GM12878 (cell line): ENCODE measurements around the gene RHOG. TPM values are rescaled to one million over a fixed set of nuclear protein-coding genes. Genes with fewer than 3 reads are reported as not detected.

Experiments
- ATAC-seq: fragments of 200-7000 bp; cut with Tn5 transposase; 3 replicates; pipeline ENCODE4 v1.9.1; 2020; ENCODE audit warnings: mild to moderate bottlenecking, moderate library complexity
- BruUV-seq: library from RNA; stranded (reverse); fragments of 400-500 nt; replicated peaks from 2 replicates; lab custom pipeline; 2021; lab: Mats Ljungman, UMichigan
- CTCF ChIA-PET: fragments of 300-600 bp; sonication (Branson Sonifier 250); formaldehyde crosslinking; extraction: SDS; loops from one replicate; lab custom pipeline; 2021; ENCODE audit warnings: inconsistent platforms; lab: Yijun Ruan, JAX
- POLR2A ChIA-PET: fragments of 350-600 bp; formaldehyde crosslinking; extraction: SDS; loops from one replicate; lab custom pipeline; 2021; ENCODE audit warnings: inconsistent platforms; lab: Charles Lee
- RAD21 ChIA-PET: fragments of 300-600 bp; sonication (Branson Sonifier 250); formaldehyde crosslinking; loops from one replicate; lab custom pipeline; 2023; ENCODE audit warnings: antibody characterized with exemption; ENCODE audit not compliant: unreplicated experiment; lab: Charles Lee
- SMC1A ChIA-PET: fragments of 300-600 bp; sonication (Branson Sonifier 250); formaldehyde crosslinking; loops from one replicate; lab custom pipeline; 2023; ENCODE audit not compliant: unreplicated experiment, uncharacterized antibody; lab: Charles Lee
- DNase-seq: peaks from one replicate; pipeline ENCODE4 v3.0.0-alpha.2; 2011; ENCODE audit warnings: low read depth, low spot score
- FAIRE-seq: peaks from 3 replicates; lab custom pipeline; 2011; peaks lifted over from hg19 to GRCh38; lab: Jason Lieb, UNC
- H2AFZ ChIP-seq: 2 replicates; pipeline ENCODE4 v1.6.0; 2011; ENCODE audit warnings: low read depth, low read length, control low read depth; ENCODE audit not compliant: control insufficient read depth
- H3K27ac ChIP-seq: 2 replicates; pipeline ENCODE4 v1.5.1; 2011; ENCODE audit warnings: control low read depth; ENCODE audit not compliant: control insufficient read depth, insufficient read depth
- H3K27me3 ChIP-seq, 2 experiments: replicated peaks in 1 of 2; 2 replicates each; pipeline versions ENCODE4 v1.6.0 to v1.6.1; 2011; ENCODE audit warnings: low read length in 1 of 2; ENCODE audit not compliant: control insufficient read depth in 2 of 2, insufficient read depth in 2 of 2
- H3K36me3 ChIP-seq, 2 experiments: 2 replicates each; pipeline ENCODE4 v1.5.1; 2011; ENCODE audit warnings: low read length in 1 of 2; ENCODE audit not compliant: control insufficient read depth in 2 of 2, insufficient read depth in 2 of 2
- H3K4me1 ChIP-seq: 2 replicates; pipeline ENCODE4 v1.6.1; 2011; ENCODE audit warnings: mild to moderate bottlenecking, low read length, moderate library complexity, mixed read lengths; ENCODE audit not compliant: control insufficient read depth, insufficient read depth
- H3K4me2 ChIP-seq: 2 replicates; pipeline ENCODE4 v1.6.0; 2011; ENCODE audit warnings: control low read depth; ENCODE audit not compliant: control insufficient read depth, insufficient read depth
- H3K4me3 ChIP-seq: fragments of 200-600 bp; sonication (generic); 2 replicates; pipeline ENCODE4 v1.5.1; 2016
- H3K79me2 ChIP-seq: 2 replicates; pipeline ENCODE4 v1.6.0; 2011; ENCODE audit warnings: low read length; ENCODE audit not compliant: control insufficient read depth, insufficient read depth
- H3K9ac ChIP-seq: 2 replicates; pipeline ENCODE4 v1.8.0; 2011; ENCODE audit warnings: low read length, control low read depth, mixed read lengths; ENCODE audit not compliant: control insufficient read depth, insufficient read depth
- H3K9me3 ChIP-seq: replicated peaks from 3 replicates; pipeline ENCODE4 v1.5.1; 2011; ENCODE audit warnings: mild to moderate bottlenecking, low read length; ENCODE audit not compliant: control insufficient read depth, insufficient read depth
- H4K20me1 ChIP-seq: 2 replicates; pipeline ENCODE4 v1.6.0; 2011; ENCODE audit not compliant: control insufficient read depth, insufficient read depth
- ATF7 ChIP-seq: fragments of 450-650 bp; IDR thresholded peaks from 2 replicates; pipeline ENCODE4 v1.6.1; 2016; ENCODE audit warnings: low read depth, mild to moderate bottlenecking
- BACH1 ChIP-seq: fragments of 450-650 bp; IDR thresholded peaks from 2 replicates; pipeline ENCODE4 v1.6.1; 2017; ENCODE audit warnings: mild to moderate bottlenecking, borderline replicate concordance
- BCL11A ChIP-seq: IDR thresholded peaks from 2 replicates; pipeline ENCODE4 v1.6.1; 2011; ENCODE audit warnings: low read depth, low read length
- BHLHE40 ChIP-seq, 2 experiments: fragments of 450-650 bp in 1 of 2; IDR thresholded peaks; 2 replicates each; pipeline ENCODE4 v1.6.1; 2011 to 2017; ENCODE audit warnings: low read depth in 2 of 2, borderline replicate concordance in 1 of 2, improper control_type of control experiment in 1 of 2, low read length in 1 of 2, mild to moderate bottlenecking in 1 of 2
- FOXM1 ChIP-seq: IDR thresholded peaks from 2 replicates; pipeline ENCODE4 v1.6.1; 2012; ENCODE audit warnings: low read depth, mild to moderate bottlenecking, inconsistent platforms, low read length, moderate library complexity
- NFIC ChIP-seq: IDR thresholded peaks from 2 replicates; pipeline ENCODE4 v1.6.1; 2012; ENCODE audit warnings: low read depth, mild to moderate bottlenecking, inconsistent platforms, low read length, moderate library complexity
- POU2F2 ChIP-seq: IDR thresholded peaks from 3 replicates; pipeline ENCODE4 v1.6.1; 2011; ENCODE audit warnings: low read depth, mild to moderate bottlenecking, low read length, borderline replicate concordance
- SMAD1 ChIP-seq: fragments of 450-650 bp; IDR thresholded peaks from 2 replicates; pipeline ENCODE4 v1.6.1; 2018; ENCODE audit warnings: mild to moderate bottlenecking, low read depth; ENCODE audit not compliant: partially characterized antibody
- SMARCA5 ChIP-seq: fragments of 450-650 bp; IDR thresholded peaks from 2 replicates; pipeline ENCODE4 v1.6.1; 2017; ENCODE audit warnings: mild to moderate bottlenecking
- ZNF207 ChIP-seq: fragments of 450-650 bp; IDR thresholded peaks from 2 replicates; pipeline ENCODE4 v1.6.1; 2014; ENCODE audit warnings: antibody characterized with exemption, mild to moderate bottlenecking, borderline replicate concordance
- WGBS: methylation state at CpG from one replicate; pipeline ENCODE4 v1.1.6; 2016; ENCODE audit warnings: low lambda C conversion rate; ENCODE audit not compliant: insufficient replicate concordance, insufficient coverage; ENCODE audit errors: missing lambda C conversion rate; 5-methylcytosine and 5-hydroxymethylcytosine counted together
- in situ Hi-C: fragments of 300-500 bp; cut with MboI; formaldehyde crosslinking; loops from 9 replicates; pipeline ENCODE4 v1.14.3; 2018; ENCODE audit warnings: mixed read lengths
- intact Hi-C: fragments of 100-400 bp; cut with micrococcal nuclease; formaldehyde crosslinking; loops from one replicate; pipeline ENCODE4 v1.14.2; 2022; ENCODE audit not compliant: unreplicated experiment
- polyA plus RNA-seq, 11 experiments: library from polyadenylated mRNA; depleted of rRNA in 4 of 11; unstranded in 6 of 11; stranded (reverse) in 5 of 11; fragments of >200 nt; fragmentation: Nextera tagmentation in 4 of 11; fragmentation: Illumina TruSeq in 1 of 11; extraction: Ambion mirVana in 4 of 11; extraction: Trizol in 1 of 11; gene quantifications; 1 replicate in 1 of 11; 2 replicates in 10 of 11; pipeline versions ENCODE4 v1.2.1 to v1.2.3, GENCODE V29; 2011 to 2016; ENCODE audit warnings: inconsistent platforms in 2 of 11, missing spikeins in 2 of 11, low read depth in 1 of 11
- total RNA-seq, 4 experiments: library from RNA; depleted of rRNA in 3 of 4; stranded (reverse); fragments of >200 nt in 3 of 4; fragmentation: Illumina TruSeq in 1 of 4; extraction: Trizol in 1 of 4; gene quantifications; 2 replicates each; pipeline versions ENCODE4 v1.2.1 to v1.2.3, GENCODE V29; 2013 to 2021
- TF ChIP-seq, protein P1 (sequence below): fragments of 450-650 bp; formaldehyde crosslinking; IDR thresholded peaks from 2 replicates; pipeline ENCODE4 v1.4.0; 2020; ENCODE audit warnings: mild to moderate bottlenecking, moderate library complexity
- TF ChIP-seq, protein P2 (sequence below): fragments of 450-650 bp; IDR thresholded peaks from 2 replicates; pipeline ENCODE4 v1.6.1; 2017; ENCODE audit warnings: mild to moderate bottlenecking, moderate library complexity

RHOG gene
- total and polyA plus RNA-seq, 10 of the 15 experiments (the other 5 are each of a cell fraction or from before 2014, with no cell fraction given): 16.0 to 172 (median 94.8) TPM

- no TSS peak for BruUV-seq
- in situ Hi-C loops (no loop called here), intact Hi-C loops (loop anchor here (2.0 kb wide), 1 partner anchor 25 kb away; the partner anchor contains the start of gene STIM1)
- H3K27ac ChIP-seq: peak overlapping the region; percentile 83
- CTCF ChIA-PET: interaction anchor here (1.1 to 37.4 kb wide), 5 partner anchors 11 to 193 kb away, joined by 5 to 1047 read pairs (median 16); partner anchors contain the start of genes RHOG and STIM1
- no peaks in the 10 kb centered on the region for H4K20me1 ChIP-seq
- H3K27me3 ChIP-seq: no peaks in the 10 kb centered on the region
- H3K4me3 ChIP-seq: peak overlapping the region; percentile 46
- peak overlapping the region; percentile 93 for H3K4me2 ChIP-seq
- H3K9me3 ChIP-seq: no peaks in the 10 kb centered on the region; the same call in 2 of the 3 replicates
- 0 out of 4 replicates have a peak, but pooled peaks cover 0 to 2% of the 10 kb centered on the region in 2 experiments for H3K36me3 ChIP-seq
- H3K9ac ChIP-seq: peak overlapping the region; percentile 45
- H2AFZ ChIP-seq: no peak overlapping the region
- H3K4me1 ChIP-seq: peaks cover 61% of the 10 kb centered on the region
- RAD21 ChIA-PET: interaction anchor here (1.2 to 16.8 kb wide), 14 partner anchors 8 to 193 kb away, joined by 3 to 253 read pairs (median 16); partner anchors contain the start of genes RHOG and STIM1
- SMC1A ChIA-PET: interaction anchor here (1.0 to 23.8 kb wide), 13 partner anchors 11 to 188 kb away, joined by 3 to 633 read pairs (median 7); partner anchors contain the start of gene STIM1
- ATAC-seq: peak; percentile 82
- FAIRE-seq: no peak
- H3K79me2 ChIP-seq: peaks cover 89% of the 10 kb centered on the region
- DNase-seq: peak; percentile 76
- WGBS: 20% methylated on average over 3 of the region's 4 CpGs
- POLR2A ChIA-PET: interaction anchor here (0.5 to 18.1 kb wide), 9 partner anchors 9 to 40 kb away, joined by 3 to 405 read pairs (median 24); partner anchors contain the start of genes RHOG and STIM1
- TF ChIP-seq, protein P1, sequence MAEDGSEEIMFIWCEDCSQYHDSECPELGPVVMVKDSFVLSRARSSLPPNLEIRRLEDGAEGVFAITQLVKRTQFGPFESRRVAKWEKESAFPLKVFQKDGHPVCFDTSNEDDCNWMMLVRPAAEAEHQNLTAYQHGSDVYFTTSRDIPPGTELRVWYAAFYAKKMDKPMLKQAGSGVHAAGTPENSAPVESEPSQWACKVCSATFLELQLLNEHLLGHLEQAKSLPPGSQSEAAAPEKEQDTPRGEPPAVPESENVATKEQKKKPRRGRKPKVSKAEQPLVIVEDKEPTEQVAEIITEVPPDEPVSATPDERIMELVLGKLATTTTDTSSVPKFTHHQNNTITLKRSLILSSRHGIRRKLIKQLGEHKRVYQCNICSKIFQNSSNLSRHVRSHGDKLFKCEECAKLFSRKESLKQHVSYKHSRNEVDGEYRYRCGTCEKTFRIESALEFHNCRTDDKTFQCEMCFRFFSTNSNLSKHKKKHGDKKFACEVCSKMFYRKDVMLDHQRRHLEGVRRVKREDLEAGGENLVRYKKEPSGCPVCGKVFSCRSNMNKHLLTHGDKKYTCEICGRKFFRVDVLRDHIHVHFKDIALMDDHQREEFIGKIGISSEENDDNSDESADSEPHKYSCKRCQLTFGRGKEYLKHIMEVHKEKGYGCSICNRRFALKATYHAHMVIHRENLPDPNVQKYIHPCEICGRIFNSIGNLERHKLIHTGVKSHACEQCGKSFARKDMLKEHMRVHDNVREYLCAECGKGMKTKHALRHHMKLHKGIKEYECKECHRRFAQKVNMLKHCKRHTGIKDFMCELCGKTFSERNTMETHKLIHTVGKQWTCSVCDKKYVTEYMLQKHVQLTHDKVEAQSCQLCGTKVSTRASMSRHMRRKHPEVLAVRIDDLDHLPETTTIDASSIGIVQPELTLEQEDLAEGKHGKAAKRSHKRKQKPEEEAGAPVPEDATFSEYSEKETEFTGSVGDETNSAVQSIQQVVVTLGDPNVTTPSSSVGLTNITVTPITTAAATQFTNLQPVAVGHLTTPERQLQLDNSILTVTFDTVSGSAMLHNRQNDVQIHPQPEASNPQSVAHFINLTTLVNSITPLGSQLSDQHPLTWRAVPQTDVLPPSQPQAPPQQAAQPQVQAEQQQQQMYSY (CRISPR knock-in tag): no peak
- TF ChIP-seq ZNF207: peak; percentile 29; the same call in 1 of the 2 replicates
- TF ChIP-seq, protein P2, sequence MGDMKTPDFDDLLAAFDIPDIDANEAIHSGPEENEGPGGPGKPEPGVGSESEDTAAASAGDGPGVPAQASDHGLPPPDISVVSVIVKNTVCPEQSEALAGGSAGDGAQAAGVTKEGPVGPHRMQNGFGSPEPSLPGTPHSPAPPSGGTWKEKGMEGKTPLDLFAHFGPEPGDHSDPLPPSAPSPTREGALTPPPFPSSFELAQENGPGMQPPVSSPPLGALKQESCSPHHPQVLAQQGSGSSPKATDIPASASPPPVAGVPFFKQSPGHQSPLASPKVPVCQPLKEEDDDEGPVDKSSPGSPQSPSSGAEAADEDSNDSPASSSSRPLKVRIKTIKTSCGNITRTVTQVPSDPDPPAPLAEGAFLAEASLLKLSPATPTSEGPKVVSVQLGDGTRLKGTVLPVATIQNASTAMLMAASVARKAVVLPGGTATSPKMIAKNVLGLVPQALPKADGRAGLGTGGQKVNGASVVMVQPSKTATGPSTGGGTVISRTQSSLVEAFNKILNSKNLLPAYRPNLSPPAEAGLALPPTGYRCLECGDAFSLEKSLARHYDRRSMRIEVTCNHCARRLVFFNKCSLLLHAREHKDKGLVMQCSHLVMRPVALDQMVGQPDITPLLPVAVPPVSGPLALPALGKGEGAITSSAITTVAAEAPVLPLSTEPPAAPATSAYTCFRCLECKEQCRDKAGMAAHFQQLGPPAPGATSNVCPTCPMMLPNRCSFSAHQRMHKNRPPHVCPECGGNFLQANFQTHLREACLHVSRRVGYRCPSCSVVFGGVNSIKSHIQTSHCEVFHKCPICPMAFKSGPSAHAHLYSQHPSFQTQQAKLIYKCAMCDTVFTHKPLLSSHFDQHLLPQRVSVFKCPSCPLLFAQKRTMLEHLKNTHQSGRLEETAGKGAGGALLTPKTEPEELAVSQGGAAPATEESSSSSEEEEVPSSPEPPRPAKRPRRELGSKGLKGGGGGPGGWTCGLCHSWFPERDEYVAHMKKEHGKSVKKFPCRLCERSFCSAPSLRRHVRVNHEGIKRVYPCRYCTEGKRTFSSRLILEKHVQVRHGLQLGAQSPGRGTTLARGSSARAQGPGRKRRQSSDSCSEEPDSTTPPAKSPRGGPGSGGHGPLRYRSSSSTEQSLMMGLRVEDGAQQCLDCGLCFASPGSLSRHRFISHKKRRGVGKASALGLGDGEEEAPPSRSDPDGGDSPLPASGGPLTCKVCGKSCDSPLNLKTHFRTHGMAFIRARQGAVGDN: no peak
- peak; percentile 56; the same call in 1 of the 2 replicates for TF ChIP-seq SMARCA5
- TF ChIP-seq BACH1: no peak
- peak; percentile 63 for TF ChIP-seq FOXM1
- peak; percentile 60 to 69; a peak in 2 of 4 replicates for TF ChIP-seq BHLHE40 (IDR thresholded peaks at IDR 0.05; ENCODE audit: borderline replicate concordance in 1 of 2, low read depth in 2 of 2, low read length in 1 of 2)
- TF ChIP-seq ATF7: peak; percentile 77
- TF ChIP-seq SMAD1: no peak
- peak; percentile 73; the same call in 1 of the 2 replicates for TF ChIP-seq BCL11A
- peak; percentile 66; the same call in 1 of the 2 replicates for TF ChIP-seq NFIC
- TF ChIP-seq POU2F2: peak; percentile 60; the same call in 1 of the 3 replicates
These were observed 38.6 kb upstream of the RHOG start for GRCh38 chr11:3879216-3879966.
